HS-5 (cell line): ENCODE results near the gene SUPT5H.
A peak's percentile ranks its signal among the peaks of the same experiment; 100 is the strongest.
"Not testable (repeated sequence)": the region's sequence is repeated elsewhere in the genome, so short reads cannot be mapped to it uniquely, and the experiment has no call there.

Source experiments
- DNase-seq: peaks from one replicate; pipeline ENCODE4 v3.0.0-alpha.2; 2012; ENCODE audit warnings: low read depth

The SUPT5H gene

DNA sequence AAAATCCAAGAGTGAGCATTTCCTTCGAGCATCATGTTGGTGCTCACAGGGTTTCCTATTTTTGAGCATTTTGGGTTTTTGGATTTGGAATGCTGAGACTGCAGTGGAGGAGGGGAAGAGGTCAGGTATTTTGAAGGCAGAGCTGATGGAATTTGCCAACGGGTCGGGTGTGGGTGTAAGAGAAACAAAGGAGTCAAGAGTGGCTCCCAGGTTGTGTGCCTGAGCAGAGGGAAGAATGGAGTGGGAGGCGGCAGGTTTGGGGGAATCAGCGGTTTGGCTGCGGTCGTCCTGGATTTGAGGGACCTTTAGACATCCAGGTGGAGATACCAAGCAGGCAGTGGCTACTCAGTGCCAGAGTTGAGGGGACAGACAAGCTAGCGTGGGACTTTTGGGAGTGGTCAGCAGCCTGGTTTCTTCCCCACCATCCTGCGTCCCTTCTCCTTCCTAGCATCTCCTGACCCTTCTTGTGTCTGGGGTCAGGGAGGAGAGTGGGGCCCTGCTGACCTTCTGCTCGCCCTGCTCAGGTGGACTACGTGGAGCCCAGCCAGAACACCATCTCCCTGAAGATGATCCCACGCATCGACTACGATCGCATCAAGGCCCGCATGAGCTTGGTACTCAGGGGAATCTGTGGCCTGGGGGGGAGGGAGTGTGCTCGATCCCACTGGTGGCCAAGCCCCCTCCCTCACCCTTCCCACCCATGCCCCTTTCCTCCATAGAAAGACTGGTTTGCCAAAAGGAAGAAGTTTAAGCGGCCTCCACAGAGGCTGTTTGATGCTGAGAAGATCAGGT lies 20.8 kb downstream of the SUPT5H start:
- DNase-seq: no peak

DNA sequence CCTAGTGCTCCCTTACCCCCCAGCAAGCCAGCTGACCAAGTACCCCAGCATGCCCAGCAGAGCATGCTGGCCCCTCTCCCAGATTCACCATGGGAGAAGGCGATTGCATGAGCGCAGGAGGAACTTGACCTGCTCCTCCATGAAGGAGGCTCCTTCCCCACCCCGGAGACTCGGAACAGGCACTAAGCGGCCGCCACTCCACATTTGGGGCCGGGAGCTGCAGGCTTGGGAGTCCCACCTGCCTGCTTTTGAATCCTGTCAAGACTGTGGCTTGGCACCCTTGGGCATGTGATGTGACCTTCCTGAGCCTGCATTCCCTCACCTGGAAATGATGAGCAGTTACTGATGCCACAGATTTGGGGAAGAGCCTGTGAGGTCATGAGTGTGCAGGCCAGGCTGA lies 22.6 kb downstream of the SUPT5H start:
- DNase-seq: no peak

- no peak for DNase-seq
Observed at GRCh38 chr19:39469036-39469435, 23.7 kb downstream of the SUPT5H start.

GRCh38 chr19:39469567-39469966 lies 24.2 kb downstream of the SUPT5H start:
- no peak for DNase-seq

- no peak for DNase-seq
Observed at GRCh38 chr19:39470724-39471339, 25.4 kb downstream of the SUPT5H start.

GRCh38 chr19:39471756-39472536 lies 26.6 kb downstream of the SUPT5H start:
- DNase-seq: no peak

- no peak for DNase-seq
Observed at GRCh38 chr19:39472746-39473442, 27.5 kb downstream of the SUPT5H start.

DNA sequence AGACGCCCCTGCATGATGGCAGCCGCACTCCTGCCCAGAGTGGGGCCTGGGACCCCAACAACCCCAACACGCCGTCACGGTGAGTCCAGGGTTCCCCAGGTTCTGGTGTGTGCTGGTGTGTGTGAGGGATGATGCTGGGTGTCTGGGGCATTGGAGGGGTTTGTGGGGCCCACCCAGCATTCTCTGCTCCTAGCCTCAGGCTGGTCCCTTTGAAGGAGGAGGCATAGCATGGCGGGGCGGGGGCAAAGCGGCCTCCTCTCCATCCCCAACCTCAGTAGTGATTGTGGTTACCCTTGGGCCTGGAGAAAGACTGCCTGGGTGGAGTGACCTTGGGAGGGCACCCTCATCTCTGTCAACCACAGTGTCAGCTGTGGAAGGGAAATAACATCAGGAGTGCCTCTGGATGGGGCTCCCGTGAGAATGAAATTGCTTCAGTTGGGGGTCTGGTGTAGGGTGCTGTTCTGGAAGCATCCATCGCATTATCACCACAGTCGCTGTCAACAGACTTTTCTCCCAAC lies 28.1 kb downstream of the SUPT5H start:
- DNase-seq: no peak

DNA sequence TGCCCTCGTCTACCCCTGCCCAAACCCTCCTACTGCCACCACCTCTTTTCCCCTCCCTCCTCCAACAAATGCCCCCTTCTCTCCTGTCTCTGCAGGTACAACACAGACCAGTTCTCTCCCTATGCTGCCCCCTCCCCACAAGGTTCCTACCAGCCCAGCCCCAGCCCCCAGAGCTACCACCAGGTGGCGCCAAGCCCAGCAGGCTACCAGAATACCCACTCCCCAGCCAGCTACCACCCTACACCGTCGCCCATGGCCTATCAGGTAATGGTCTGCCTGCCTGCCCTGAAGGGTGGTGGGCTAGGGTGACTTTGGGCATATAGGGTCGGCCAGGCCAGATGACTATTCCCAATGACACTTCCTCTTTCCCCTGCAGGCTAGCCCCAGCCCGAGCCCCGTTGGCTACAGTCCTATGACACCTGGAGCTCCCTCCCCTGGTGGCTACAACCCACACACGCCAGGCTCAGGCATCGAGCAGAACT lies 28.8 kb downstream of the SUPT5H start:
- no peak for DNase-seq

DNA sequence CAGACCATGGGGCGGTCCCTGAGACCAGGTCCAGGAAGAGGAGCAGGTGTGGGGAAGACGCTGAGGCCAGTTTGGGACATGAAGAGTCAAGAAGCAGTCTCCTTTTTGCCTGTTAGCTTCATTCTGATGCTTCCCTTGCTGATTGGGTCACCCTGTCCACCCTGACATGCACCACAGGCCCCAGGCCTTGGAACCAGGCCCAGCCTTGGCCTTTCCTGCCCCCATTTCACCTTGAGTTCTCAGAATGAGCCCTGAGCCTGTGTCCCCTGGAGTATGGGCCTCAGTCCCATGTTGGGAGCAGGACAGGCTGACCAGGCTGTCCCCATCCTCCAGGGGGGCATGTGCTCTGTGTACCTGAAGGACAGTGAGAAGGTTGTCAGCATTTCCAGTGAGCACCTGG lies 30.4 kb downstream of the SUPT5H start:
- no peak for DNase-seq

- not testable (repeated sequence) for DNase-seq
Observed at GRCh38 chr19:39479319-39479801, 34.0 kb downstream of the SUPT5H start.

GRCh38 chr19:39479916-39480315 lies 34.5 kb downstream of the SUPT5H start:
- DNase-seq: no peak

GRCh38 chr19:39480337-39481228 lies 35.2 kb downstream of the SUPT5H start, which contains the start of gene TIMM50:
TIMM50 (plus strand) TSS chr19:39480838; CDS start chr19:39480854, 16 bp downstream.
- peak; percentile 74 for DNase-seq

- no peak for DNase-seq
Observed at GRCh38 chr19:39481229-39481545, 35.8 kb downstream of the SUPT5H start.

DNA sequence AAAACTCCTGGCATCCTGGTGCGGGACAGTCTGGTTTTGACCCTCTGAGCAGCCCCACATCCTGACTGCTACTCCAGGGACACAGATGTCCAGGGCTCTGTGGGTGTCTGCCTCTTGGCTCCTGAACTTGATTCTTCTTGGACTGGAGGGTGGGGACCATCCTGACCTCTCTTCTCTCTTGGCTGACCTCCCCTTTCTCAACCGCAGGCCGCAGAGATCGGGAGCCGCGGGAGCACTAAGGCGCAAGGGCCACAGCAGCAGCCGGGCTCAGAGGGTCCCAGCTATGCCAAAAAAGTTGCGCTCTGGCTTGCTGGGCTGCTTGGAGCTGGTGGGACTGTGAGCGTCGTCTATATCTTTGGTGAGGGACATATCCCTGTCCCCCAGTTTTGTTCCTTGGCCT lies 36.3 kb downstream of the SUPT5H start:
- DNase-seq: no peak

GRCh38 chr19:39483141-39483540 lies 37.8 kb downstream of the SUPT5H start:
- no peak for DNase-seq

- DNase-seq: no peak
Observed at GRCh38 chr19:39489756-39490155, 44.4 kb downstream of the SUPT5H start.

DNA sequence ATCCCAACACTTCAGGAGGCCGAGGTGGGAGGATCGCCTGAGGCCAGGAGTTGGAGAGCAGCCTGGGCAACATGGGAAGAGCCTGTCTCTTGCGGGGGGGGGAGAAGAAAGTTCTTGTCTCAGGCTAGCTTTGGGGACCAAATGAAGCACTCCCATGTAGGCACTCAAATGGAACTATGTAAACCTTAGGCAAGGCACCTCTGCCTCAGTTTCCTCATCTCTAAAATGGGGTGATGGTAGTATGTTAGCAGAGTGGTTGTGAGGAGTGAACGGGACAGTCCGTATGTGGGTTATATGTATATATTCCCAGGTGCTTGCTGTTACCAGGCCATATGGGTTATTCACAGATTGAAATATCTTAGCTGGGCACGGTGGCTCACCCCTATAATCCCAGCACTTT lies 46.8 kb downstream of the SUPT5H start:
- DNase-seq: no peak

- no peak for DNase-seq
Observed at GRCh38 chr19:39492788-39493187, 47.4 kb downstream of the SUPT5H start.

- no peak for DNase-seq
Observed at GRCh38 chr19:39494661-39495060, 49.3 kb downstream of the SUPT5H start.

DNA sequence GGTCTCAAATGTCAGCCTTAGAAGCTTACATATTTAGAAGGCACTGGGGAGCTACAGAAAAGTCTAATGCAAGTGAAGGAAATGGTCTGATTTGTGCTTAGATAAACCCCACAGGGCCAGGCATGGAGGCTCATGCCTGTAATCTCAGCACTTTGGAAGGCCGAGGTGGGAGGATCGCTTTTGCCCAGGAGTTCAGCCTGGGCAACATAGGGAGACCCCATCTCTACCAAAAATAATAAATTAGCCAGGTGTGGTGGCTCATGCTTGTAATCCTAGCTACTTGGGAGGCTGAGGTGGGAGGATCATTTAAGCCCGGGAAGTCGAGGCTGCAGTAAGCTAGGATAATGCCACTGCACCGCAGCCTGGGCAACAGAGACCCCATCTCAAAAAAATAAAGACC lies 50.7 kb downstream of the SUPT5H start:
- no peak for DNase-seq
